HFF-Myc (cell line): Measurements from ENCODE around the gene BRINP2.

Source experiments
- DNase-seq: peaks from one replicate; pipeline ENCODE4 v3.0.0-alpha.2; 2011; ENCODE audit warnings: low read depth; ENCODE audit errors: extremely low read depth
- H3K4me3 ChIP-seq: replicated peaks from 2 replicates; pipeline ENCODE4 v1.5.1; 2011; ENCODE audit warnings: low read depth, mild to moderate bottlenecking, control low read depth, low read length
- CTCF ChIP-seq: IDR thresholded peaks from 2 replicates; pipeline ENCODE4 v1.5.1; 2012; ENCODE audit warnings: mild to moderate bottlenecking, low read depth, low read length, control low read depth; ENCODE audit errors: missing control alignments

Gene BRINP2

GRCh38 chr1:177229781-177230180, 59.0 kb downstream of the BRINP2 start:
- no peak for TF ChIP-seq CTCF
- DNase-seq: no peak
- H3K4me3 ChIP-seq: no peak overlapping the region

GRCh38 chr1:177230228-177231016, 59.7 kb downstream of the BRINP2 start:
- TF ChIP-seq CTCF: no peak
- DNase-seq: no peak
- H3K4me3 ChIP-seq: no peak overlapping the region

- H3K4me3 ChIP-seq: no peak overlapping the region
- no peak for TF ChIP-seq CTCF
- no peak for DNase-seq
Measured at GRCh38 chr1:177235350-177235749, 64.6 kb downstream of the BRINP2 start.

GRCh38 chr1:177236962-177237361, 66.2 kb downstream of the BRINP2 start:
- no peak for TF ChIP-seq CTCF
- no peak overlapping the region for H3K4me3 ChIP-seq
- no peak for DNase-seq

- TF ChIP-seq CTCF: no peak
- no peak overlapping the region for H3K4me3 ChIP-seq
- DNase-seq: no peak
Measured at GRCh38 chr1:177238967-177239366, 68.2 kb downstream of the BRINP2 start.

- no peak for DNase-seq
Measured at GRCh38 chr1:177239792-177240191, 69.0 kb downstream of the BRINP2 start.

More at GRCh38 chr1:177239792-177240191, 69.0 kb downstream of the BRINP2 start:
- TF ChIP-seq CTCF: no peak
- H3K4me3 ChIP-seq: no peak overlapping the region
